Activated CD8-positive, alpha-beta memory T cell treated with anti-CD3 and anti-CD28 coated beads for 1 hour (primary cell): ENCODE measurements around the gene DCLK2.
"Not testable (repeated sequence)": the region's sequence is repeated elsewhere in the genome, so short reads cannot be mapped to it uniquely, and the experiment has no call there.

Source experiments
- DNase-seq, 2 donors: peaks; one replicate each; pipeline ENCODE4 v3.0.0-alpha.2; 2020; ENCODE audit warnings: low read depth in 1 of 2; ENCODE audit errors: extremely low read depth in 1 of 2

DCLK2 gene

DNA sequence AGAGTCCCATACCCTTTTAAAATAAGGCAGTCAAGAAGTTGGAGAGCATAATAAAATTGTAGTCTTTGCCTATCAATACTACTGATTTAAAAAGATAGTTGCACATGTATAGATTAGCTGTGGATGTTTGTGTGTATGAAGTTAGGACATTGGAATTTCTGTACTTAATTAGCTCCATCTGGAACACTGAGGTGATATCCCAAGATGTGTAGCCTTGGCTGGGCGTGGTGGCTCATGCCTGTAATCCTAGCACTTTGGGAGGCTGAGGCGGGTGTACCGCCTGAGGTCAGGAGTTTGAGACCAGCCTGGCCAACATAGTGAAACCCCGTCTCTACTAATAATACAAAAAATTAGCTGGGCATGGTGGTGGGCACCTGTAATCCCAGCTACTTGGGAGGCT, 119.0 kb downstream of the DCLK2 start:
- DNase-seq, result not testable (repeated sequence)

GRCh38 chr4:150199056-150199455, 120.8 kb downstream of the DCLK2 start:
- DNase-seq, result no peak

- DNase-seq, result no peak
Measured at GRCh38 chr4:150205016-150205415, 126.8 kb downstream of the DCLK2 start.

GRCh38 chr4:150206265-150206664, 128.0 kb downstream of the DCLK2 start:
- no peak for DNase-seq

GRCh38 chr4:150206954-150207353, 128.7 kb downstream of the DCLK2 start:
- DNase-seq, result no peak

- no peak for DNase-seq
Measured at GRCh38 chr4:150207871-150208270, 129.6 kb downstream of the DCLK2 start.

- no peak for DNase-seq
Measured at GRCh38 chr4:150209140-150209829, 131.0 kb downstream of the DCLK2 start.

GRCh38 chr4:150211016-150211415, 132.8 kb downstream of the DCLK2 start:
- DNase-seq, result no peak

GRCh38 chr4:150211799-150212445, 133.7 kb downstream of the DCLK2 start:
- DNase-seq, result no peak

DNA sequence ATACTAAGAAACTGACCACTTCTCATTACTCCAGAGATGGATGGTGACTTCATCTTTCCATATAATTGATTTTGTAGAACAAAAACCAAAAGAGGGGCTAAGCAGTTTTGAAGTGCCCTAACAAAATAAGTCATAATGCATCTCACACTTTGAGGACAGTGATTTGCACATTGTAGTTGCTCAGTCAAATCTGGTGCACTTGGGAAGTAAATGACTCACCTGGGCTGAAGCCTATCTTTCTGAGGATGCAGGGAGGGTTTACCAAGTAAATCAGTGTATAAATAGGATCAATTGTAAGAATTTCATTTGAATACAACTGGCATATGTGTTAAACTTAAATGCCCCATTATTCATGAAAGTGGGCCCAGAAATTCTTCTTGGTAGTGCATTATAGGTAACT, 134.2 kb downstream of the DCLK2 start:
- DNase-seq, result no peak

DNA sequence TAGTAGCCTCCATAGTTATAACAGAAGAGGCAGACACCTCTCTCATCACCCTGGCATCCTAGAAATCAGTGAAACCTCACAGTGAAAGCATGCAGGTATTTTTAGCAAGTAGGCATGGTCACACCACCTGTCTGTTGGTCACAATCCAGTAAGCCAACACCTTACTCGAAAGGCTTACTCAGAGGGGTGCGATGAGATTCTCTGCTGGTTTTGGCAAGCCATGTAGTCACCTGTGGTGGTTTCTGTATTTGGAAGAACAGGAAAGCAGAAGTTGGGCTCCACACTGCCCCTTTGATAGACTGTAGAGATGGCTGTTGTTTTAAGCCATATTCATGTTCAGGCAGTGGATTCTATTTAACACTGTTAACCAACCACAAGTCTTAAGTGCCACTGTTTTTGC, 134.7 kb downstream of the DCLK2 start:
- no peak for DNase-seq

DNA sequence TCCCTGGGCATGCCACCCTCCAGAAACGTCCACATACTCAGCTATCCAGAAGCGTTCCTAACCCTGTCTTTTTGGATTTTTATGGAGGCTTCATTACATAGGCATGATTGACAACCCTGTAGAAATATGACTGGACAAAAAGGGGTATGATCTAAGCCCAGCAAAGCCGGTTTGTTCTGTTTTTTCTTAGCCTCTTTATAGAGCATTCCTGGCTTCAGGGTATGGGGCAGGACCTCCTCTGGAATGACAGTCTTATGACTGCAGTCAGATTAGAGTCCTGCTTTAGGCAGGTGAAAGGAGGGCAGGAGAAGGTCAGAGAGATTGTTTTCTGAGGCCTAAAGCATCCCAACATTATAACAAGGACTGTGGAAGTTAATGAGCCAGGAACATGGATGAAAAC, 137.4 kb downstream of the DCLK2 start:
- no peak for DNase-seq

- no peak for DNase-seq
Measured at GRCh38 chr4:150216726-150217125, 138.5 kb downstream of the DCLK2 start.

GRCh38 chr4:150217192-150217591, 138.9 kb downstream of the DCLK2 start:
- DNase-seq, result no peak

GRCh38 chr4:150217808-150218207, 139.6 kb downstream of the DCLK2 start:
- DNase-seq, result no peak

DNA sequence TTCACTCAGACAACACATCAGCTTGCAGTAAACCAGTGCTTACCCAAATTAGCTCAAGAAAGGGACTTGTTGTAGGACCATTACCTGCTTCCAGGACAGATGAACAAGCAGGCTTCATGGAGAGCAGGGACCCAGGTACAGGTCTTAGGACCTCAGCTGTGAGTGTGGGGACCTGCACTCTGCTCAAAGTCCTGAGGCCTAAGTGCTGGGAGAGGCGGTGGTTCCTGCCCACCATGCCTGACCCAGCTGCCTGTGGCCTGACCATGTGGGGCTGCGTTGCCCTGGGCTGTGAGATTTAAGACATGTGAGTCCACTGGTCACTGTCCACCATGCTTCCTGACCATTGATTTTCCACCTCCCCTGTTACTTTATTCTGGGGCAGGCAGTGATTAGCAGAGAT, 140.2 kb downstream of the DCLK2 start:
- DNase-seq, result no peak

GRCh38 chr4:150219841-150220240, 141.6 kb downstream of the DCLK2 start:
- DNase-seq, result no peak

- DNase-seq, result no peak
Measured at GRCh38 chr4:150224896-150225591, 146.8 kb downstream of the DCLK2 start.

GRCh38 chr4:150229520-150229919, 151.3 kb downstream of the DCLK2 start:
- DNase-seq, result no peak

DNA sequence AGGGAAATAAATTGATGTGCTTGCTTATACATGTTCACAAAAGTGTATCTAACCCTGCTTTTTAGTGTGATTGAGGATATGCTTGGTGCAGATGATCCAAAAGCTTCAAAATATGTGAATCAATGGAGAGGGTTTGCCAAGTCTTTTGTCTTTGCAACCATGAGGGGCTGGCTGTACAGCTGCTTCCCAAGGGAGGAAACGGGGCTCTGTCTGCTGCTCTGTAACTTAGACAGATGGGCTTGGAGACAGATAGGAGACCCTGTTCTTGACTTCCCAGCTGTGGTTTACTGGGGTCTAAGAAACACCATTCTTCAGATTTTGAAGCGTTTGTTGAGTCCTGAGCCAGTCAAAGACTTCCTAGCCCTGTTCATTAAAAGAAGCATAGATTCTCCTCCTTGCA, 152.3 kb downstream of the DCLK2 start:
- DNase-seq, result no peak

DNA sequence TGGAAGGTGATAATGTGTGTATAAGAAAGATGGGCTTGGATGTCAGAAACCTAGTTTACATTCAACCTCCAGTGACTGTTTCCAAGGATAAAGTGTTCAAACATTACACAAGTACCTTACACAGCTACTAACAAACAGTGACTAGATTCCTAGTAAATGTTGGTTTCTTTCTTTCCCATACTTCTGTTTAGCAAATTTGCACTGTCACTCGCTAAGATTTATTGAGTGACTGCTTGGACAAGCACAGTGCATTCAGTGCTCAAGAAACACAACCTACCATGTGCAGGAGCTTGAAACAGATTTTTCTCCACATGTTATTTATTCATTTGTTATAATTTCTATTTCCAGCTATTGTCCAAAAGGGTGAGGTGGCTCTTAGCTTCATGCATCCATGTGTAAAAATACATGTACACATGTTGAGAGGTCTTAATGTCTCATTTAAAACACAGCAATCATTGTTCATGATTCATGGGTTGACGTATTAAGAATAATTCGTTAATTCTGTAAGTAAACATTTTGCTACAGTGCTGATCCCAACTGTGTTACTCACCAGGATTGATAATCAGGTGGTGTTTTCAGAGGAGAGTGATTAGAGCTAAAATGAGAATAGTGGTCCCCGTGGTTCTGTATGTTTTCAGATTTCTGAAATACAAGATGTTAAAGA, 153.0 kb downstream of the DCLK2 start:
- DNase-seq, result no peak

DNA sequence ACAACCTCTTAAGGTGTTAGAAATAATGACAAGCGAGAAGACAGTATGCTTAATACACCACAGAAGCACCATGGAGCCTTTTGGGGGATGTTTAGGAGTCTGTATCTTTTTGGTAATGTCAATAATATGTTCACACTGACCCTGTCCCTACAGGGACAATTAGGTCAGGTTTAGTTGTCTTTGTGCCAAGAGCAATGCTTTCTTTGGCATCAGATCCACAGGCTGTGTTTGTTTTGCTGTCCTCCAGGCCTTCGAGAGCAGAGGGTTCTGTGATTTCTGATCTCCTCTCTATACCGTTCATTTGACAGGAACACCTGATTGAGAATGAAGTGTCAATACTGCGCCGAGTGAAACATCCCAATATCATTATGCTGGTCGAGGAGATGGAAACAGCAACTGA, 153.8 kb downstream of the DCLK2 start:
- DNase-seq, result no peak
